CD8-positive, alpha-beta memory T cell (primary cell): Measurements from ENCODE around the gene DENND1A. TPM values are rescaled to one million over a fixed set of nuclear protein-coding genes. Genes with fewer than 3 reads are reported as not detected.

Source experiments
- CTCF ChIA-PET: fragments of 350-600 bp; sonication (Branson Sonifier 250); formaldehyde crosslinking; loops from one replicate; lab custom pipeline; 2021; ENCODE audit warnings: antibody characterized with exemption; lab: Charles Lee
- POLR2A ChIA-PET: fragments of 350-600 bp; sonication (Branson Sonifier 250); formaldehyde crosslinking; loops from one replicate; lab custom pipeline; 2021; ENCODE audit warnings: antibody characterized with exemption; lab: Charles Lee
- DNase-seq, 5 donors: peaks; one replicate each; pipeline versions ENCODE4 v3.0.0 to v3.0.0-alpha.2; 2020 to 2022; ENCODE audit warnings: mixed read lengths in 1 of 5
- H3K27ac ChIP-seq: one replicate; pipeline ENCODE4 v1.7.0; 2013; ENCODE audit warnings: low read depth, mild to moderate bottlenecking, low read length, moderate library complexity
- H3K27me3 ChIP-seq: 2 replicates; pipeline ENCODE4 v1.7.0; 2013; ENCODE audit warnings: low read length, mild to moderate bottlenecking; ENCODE audit not compliant: insufficient read depth, poor library complexity, severe bottlenecking
- H3K36me3 ChIP-seq: 2 replicates; pipeline ENCODE4 v1.7.0; 2013; ENCODE audit warnings: mild to moderate bottlenecking, low read length, moderate library complexity; ENCODE audit not compliant: insufficient read depth
- H3K4me1 ChIP-seq: 2 replicates; pipeline ENCODE4 v1.7.0; 2013; ENCODE audit warnings: mild to moderate bottlenecking, low read length, moderate library complexity; ENCODE audit not compliant: insufficient read depth
- H3K4me3 ChIP-seq: 2 replicates; pipeline ENCODE4 v1.7.0; 2013; ENCODE audit warnings: mild to moderate bottlenecking, low read length
- H3K9me3 ChIP-seq: 2 replicates; pipeline ENCODE4 v1.7.0; 2013; ENCODE audit warnings: mild to moderate bottlenecking, low read length
- H3K27ac Mint-ChIP-seq, 8 donors: one replicate each; pipeline ENCODE4 v1.8.0; 2020 to 2021; ENCODE audit warnings: mixed read lengths in 8 of 8, mild to moderate bottlenecking in 6 of 8, inconsistent platforms in 3 of 8, moderate library complexity in 3 of 8
- H3K27me3 Mint-ChIP-seq, 2 donors: one replicate each; pipeline ENCODE4 v1.8.0; 2020 to 2021; ENCODE audit warnings: mixed read lengths in 2 of 2, mild to moderate bottlenecking in 1 of 2, moderate library complexity in 1 of 2
- H3K36me3 Mint-ChIP-seq, 3 donors: one replicate each; pipeline ENCODE4 v1.8.0; 2020 to 2021; ENCODE audit warnings: mixed read lengths in 3 of 3, inconsistent platforms in 1 of 3, mild to moderate bottlenecking in 1 of 3
- H3K4me1 Mint-ChIP-seq, 3 donors: one replicate each; pipeline ENCODE4 v1.8.0; 2020 to 2021; ENCODE audit warnings: mixed read lengths in 3 of 3, inconsistent platforms in 1 of 3, mild to moderate bottlenecking in 1 of 3
- H3K4me3 Mint-ChIP-seq, 7 donors: one replicate each; pipeline ENCODE4 v1.8.0; 2020 to 2021; ENCODE audit warnings: mixed read lengths in 7 of 7, mild to moderate bottlenecking in 6 of 7, moderate library complexity in 4 of 7, inconsistent platforms in 2 of 7
- H3K9me3 Mint-ChIP-seq, 5 donors: one replicate each; pipeline ENCODE4 v1.8.0; 2020 to 2022; ENCODE audit warnings: mixed read lengths in 5 of 5, mild to moderate bottlenecking in 3 of 5, moderate library complexity in 2 of 5, inconsistent platforms in 1 of 5
- polyA plus RNA-seq: library from polyadenylated mRNA; unstranded; fragments of 300-500 nt; fragmentation: Illumina TruSeq; gene quantifications from one replicate; pipeline ENCODE4 v1.2.3, GENCODE V29; 2021
- total RNA-seq, 2 experiments: library from RNA; stranded (reverse); gene quantifications; one replicate each; pipeline ENCODE4 v1.2.3, GENCODE V29; 2021

The DENND1A gene
- total and polyA plus RNA-seq, 3 experiments from 2014 or later = 7.2 to 15.1 (median 15.0) TPM

DNA sequence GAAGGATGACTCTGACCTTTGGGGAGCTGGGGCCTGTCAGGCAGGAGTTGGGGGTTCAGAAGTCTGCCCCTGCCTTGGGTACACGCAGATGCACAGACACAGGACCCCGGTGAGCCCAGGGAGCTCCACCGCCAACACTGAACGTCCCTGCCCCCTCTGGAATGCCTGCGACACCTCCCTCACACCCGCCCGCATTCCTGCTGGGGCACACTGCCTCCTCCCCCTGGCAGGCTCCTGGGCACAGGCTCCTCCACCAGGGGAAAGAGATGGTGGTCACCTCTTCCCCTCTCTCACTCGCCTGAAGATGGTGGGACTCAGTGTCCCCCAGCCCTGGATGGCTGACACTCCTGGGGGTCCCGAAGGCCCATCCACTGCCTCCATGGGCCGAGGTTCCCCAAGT, 561.9 kb downstream of the DENND1A start:
- Histone ChIP-seq H3K4me1 (no peaks in the 10 kb centered on the region), H3K36me3 (no peaks in the 10 kb centered on the region), H3K27ac (no peak overlapping the region), H3K4me3 (no peak overlapping the region), H3K9me3 (no peaks in the 10 kb centered on the region), H3K27me3 (no peaks in the 10 kb centered on the region)
- POLR2A ChIA-PET = no interaction called here
- H3K9me3 Mint-ChIP-seq = no peaks in the 10 kb centered on the region
- peaks cover 26 to 42% of the 10 kb centered on the region in 2 donors for H3K27me3 Mint-ChIP-seq
- CTCF ChIA-PET = no interaction called here
- DNase-seq = no peak
- no peaks in the 10 kb centered on the region for H3K36me3 Mint-ChIP-seq
- no peak overlapping the region for H3K27ac Mint-ChIP-seq
- H3K4me3 Mint-ChIP-seq = no peak overlapping the region
- peaks cover 0 to 6% (median 5%) of the 10 kb centered on the region in 3 donors for H3K4me1 Mint-ChIP-seq

- H3K36me3 ChIP-seq = no peaks in the 10 kb centered on the region
- POLR2A ChIA-PET = no interaction called here
- no peaks in the 10 kb centered on the region for H3K27me3 ChIP-seq
- no peak for DNase-seq
- Mint-ChIP-seq H3K9me3 (no peaks in the 10 kb centered on the region), H3K4me1 (no peaks in the 10 kb centered on the region), H3K36me3 (no peaks in the 10 kb centered on the region), H3K4me3 (no peak overlapping the region), H3K27me3 (peaks cover 17 to 28% of the 10 kb centered on the region in 2 donors), H3K27ac (no peak overlapping the region)
- no peaks in the 10 kb centered on the region for H3K9me3 ChIP-seq
- H3K27ac ChIP-seq = no peak overlapping the region
- no peaks in the 10 kb centered on the region for H3K4me1 ChIP-seq
- CTCF ChIA-PET = no interaction called here
- no peak overlapping the region for H3K4me3 ChIP-seq
Measured at GRCh38 chr9:123365881-123366528, 563.9 kb downstream of the DENND1A start.

DNA sequence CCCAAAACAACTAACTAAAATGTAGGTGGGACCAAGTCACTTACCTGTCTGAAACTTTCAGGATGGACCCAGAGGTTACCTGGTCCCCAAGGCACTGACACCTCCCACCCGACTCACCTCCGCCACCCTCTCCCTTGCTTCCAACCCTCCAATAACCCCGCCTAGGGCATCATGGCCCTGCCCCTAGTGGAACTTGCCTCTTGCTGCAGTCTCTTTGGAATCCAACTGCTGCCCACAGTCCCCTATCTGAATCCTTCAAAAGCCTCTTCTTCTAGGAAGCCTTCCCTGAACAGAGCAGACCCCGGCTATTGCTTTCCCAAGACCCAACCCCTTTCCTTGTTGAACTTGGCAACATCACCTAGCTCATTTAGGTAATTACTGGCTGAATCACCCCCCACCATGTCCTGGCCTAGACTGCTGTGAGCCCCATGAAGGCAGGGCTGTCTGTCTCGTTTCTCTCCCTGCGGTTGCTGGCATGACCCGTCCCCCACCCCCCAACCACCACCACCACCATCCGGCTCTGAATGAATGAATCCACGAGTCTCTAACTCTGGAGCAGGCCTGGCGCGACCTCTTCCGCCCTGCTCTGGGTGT, 564.5 kb downstream of the DENND1A start:
- DNase-seq = no peak
- no peak overlapping the region for H3K27ac Mint-ChIP-seq
- POLR2A ChIA-PET = no interaction called here

DNA sequence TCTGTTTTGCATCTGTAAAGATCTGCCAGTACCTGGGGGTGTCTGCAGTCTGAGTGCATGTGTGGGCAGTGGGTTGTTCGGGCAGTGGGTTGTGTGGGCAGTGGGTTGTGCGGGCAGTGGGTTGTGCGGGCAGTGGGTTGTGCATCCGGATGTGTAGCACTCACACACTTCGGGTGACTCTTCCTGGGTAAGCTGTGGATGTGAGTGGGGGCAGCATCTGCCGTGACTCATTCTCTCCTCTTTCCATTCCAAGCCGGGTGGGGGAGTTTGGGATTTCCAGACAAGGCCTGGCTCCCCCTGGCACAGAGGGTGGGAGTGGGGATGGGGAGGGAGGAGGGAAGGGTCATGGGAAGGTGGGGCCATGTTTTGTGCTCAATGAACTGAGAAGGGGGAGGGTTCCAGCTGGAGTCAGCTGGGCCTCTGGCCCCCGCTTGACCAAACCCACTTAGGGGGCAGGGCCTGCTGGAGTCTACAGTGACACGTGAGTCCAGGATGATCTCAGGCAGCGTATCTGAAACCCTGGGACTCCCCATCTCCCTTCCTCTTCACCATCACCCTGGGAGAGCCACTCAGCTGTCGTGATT, 565.6 kb downstream of the DENND1A start:
- Mint-ChIP-seq H3K27ac (peak overlapping the region in 1 of 8 donors; percentile 66), H3K9me3 (no peaks in the 10 kb centered on the region), H3K4me1 (peaks cover 0 to 8% (median 8%) of the 10 kb centered on the region in 3 donors), H3K4me3 (no peak overlapping the region), H3K27me3 (peaks cover 10 to 19% of the 10 kb centered on the region in 2 donors), H3K36me3 (no peaks in the 10 kb centered on the region)
- H3K36me3 ChIP-seq = no peaks in the 10 kb centered on the region
- H3K4me3 ChIP-seq = no peak overlapping the region
- no peak for DNase-seq
- POLR2A ChIA-PET = no interaction called here
- CTCF ChIA-PET = no interaction called here
- no peaks in the 10 kb centered on the region for H3K9me3 ChIP-seq
- no peak overlapping the region for H3K27ac ChIP-seq
- H3K4me1 ChIP-seq = peaks cover 5% of the 10 kb centered on the region
- no peaks in the 10 kb centered on the region for H3K27me3 ChIP-seq

More for the DNA sequence above, 564.5 kb downstream of the DENND1A start:
- Mint-ChIP-seq H3K36me3 (no peaks in the 10 kb centered on the region), H3K4me1 (no peaks in the 10 kb centered on the region), H3K27me3 (peaks cover 15 to 25% of the 10 kb centered on the region in 2 donors), H3K9me3 (no peaks in the 10 kb centered on the region), H3K4me3 (no peak overlapping the region)
- no peaks in the 10 kb centered on the region for H3K4me1 ChIP-seq
- H3K27me3 ChIP-seq = no peaks in the 10 kb centered on the region
- CTCF ChIA-PET = no interaction called here
- H3K4me3 ChIP-seq = no peak overlapping the region
- H3K36me3 ChIP-seq = no peaks in the 10 kb centered on the region
- no peak overlapping the region for H3K27ac ChIP-seq
- H3K9me3 ChIP-seq = no peaks in the 10 kb centered on the region

GRCh38 chr9:123362856-123363255, 567.1 kb downstream of the DENND1A start:
- CTCF ChIA-PET = interaction anchor here (1.9 kb wide), 1 partner anchor 13 kb away, joined by 4 read pairs; no protein-coding TSS in a partner anchor
- Mint-ChIP-seq H3K36me3 (no peaks in the 10 kb centered on the region), H3K27ac (no peak overlapping the region), H3K9me3 (no peaks in the 10 kb centered on the region), H3K27me3 (peaks cover 5 to 14% of the 10 kb centered on the region in 2 donors), H3K4me1 (peaks cover 5 to 20% (median 12%) of the 10 kb centered on the region in 3 donors), H3K4me3 (no peak overlapping the region)
- Histone ChIP-seq H3K4me3 (no peak overlapping the region), H3K36me3 (no peaks in the 10 kb centered on the region), H3K4me1 (peaks cover 12% of the 10 kb centered on the region), H3K27me3 (no peaks in the 10 kb centered on the region), H3K27ac (no peak overlapping the region), H3K9me3 (no peaks in the 10 kb centered on the region)
- DNase-seq = no peak
- POLR2A ChIA-PET = no interaction called here

DNA sequence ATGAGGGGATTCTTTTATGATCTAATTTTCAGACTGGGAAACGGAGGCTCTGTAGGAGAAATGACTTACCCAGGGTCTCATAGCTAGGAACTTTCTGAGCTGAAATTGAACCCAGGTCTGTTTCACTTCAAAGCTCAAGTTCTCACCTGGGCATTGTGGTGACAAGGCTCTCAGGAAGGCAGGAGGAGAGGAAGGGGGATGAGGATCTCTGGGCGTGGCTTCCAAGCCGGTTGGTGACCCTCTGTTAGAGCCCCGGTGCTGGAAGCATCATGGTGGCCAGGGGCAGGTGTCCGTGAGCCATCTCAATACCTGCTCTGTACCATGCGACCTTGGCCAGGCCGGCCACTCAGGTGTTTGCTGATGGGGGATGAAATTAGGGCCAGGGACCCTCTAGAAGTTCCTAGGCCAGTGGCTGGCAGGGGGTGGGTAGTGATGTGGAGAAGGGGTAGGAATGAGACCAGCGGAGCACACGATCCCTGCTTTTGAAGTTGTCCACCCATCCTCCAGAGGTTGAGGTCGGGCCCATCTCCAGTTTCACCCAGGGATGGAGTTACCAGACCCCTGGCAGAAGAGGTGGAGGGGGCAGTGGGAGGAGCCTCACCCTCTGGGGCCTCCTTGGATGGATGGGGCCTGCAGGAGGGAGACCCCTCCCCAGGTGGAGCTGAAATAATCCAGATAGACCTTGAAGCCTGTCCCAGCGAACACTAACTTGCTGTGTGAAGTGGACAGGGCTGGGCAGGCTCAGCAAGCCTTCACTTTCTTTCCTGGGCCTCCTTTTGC, 568.0 kb downstream of the DENND1A start:
- H3K36me3 Mint-ChIP-seq = no peaks in the 10 kb centered on the region
- Histone ChIP-seq H3K4me1 (peaks cover 12% of the 10 kb centered on the region), H3K4me3 (no peak overlapping the region), H3K9me3 (no peaks in the 10 kb centered on the region), H3K27me3 (no peaks in the 10 kb centered on the region), H3K36me3 (no peaks in the 10 kb centered on the region), H3K27ac (no peak overlapping the region)
- H3K9me3 Mint-ChIP-seq = no peaks in the 10 kb centered on the region
- ChIA-PET CTCF (interaction anchor here (1.9 kb wide), 1 partner anchor 12 kb away, joined by 4 read pairs; no protein-coding TSS in a partner anchor), POLR2A (no interaction called here)
- peaks cover 1 to 9% of the 10 kb centered on the region in 2 donors for H3K27me3 Mint-ChIP-seq
- no peak for DNase-seq
- no peak overlapping the region for H3K27ac Mint-ChIP-seq
- no peak overlapping the region for H3K4me3 Mint-ChIP-seq
- peaks cover 5 to 20% (median 12%) of the 10 kb centered on the region in 3 donors for H3K4me1 Mint-ChIP-seq

- H3K27me3 Mint-ChIP-seq = peaks cover 1 to 9% of the 10 kb centered on the region in 2 donors
- CTCF ChIA-PET = interaction anchor here (2.3 kb wide), 1 partner anchor 11 kb away, joined by 12 read pairs; no protein-coding TSS in a partner anchor
Measured at GRCh38 chr9:123361086-123361730, 568.7 kb downstream of the DENND1A start.

More at GRCh38 chr9:123361086-123361730, 568.7 kb downstream of the DENND1A start:
- Histone ChIP-seq H3K9me3 (no peaks in the 10 kb centered on the region), H3K27ac (no peak overlapping the region), H3K27me3 (no peaks in the 10 kb centered on the region), H3K4me3 (no peak overlapping the region), H3K4me1 (peaks cover 12% of the 10 kb centered on the region), H3K36me3 (no peaks in the 10 kb centered on the region)
- Mint-ChIP-seq H3K4me3 (no peak overlapping the region), H3K9me3 (no peaks in the 10 kb centered on the region), H3K36me3 (no peaks in the 10 kb centered on the region), H3K4me1 (peaks cover 5 to 20% (median 12%) of the 10 kb centered on the region in 3 donors), H3K27ac (no peak overlapping the region)
- no peak for DNase-seq
- POLR2A ChIA-PET = no interaction called here
